HG02623 (cell line): Measurements from ENCODE around the gene ATP2B2.
A peak's percentile ranks its signal among the peaks of the same experiment; 100 is the strongest.
"Not testable (repeated sequence)": the region's sequence is repeated elsewhere in the genome, so short reads cannot be mapped to it uniquely, and the experiment has no call there.

Experiments used
- ATAC-seq: cut with Tn5 transposase; IDR thresholded peaks from one replicate; pipeline ENCODE4 v1.9.1; 2021; ENCODE audit warnings: moderate library complexity; ENCODE audit not compliant: unreplicated experiment

Gene ATP2B2

GRCh38 chr3:10310578-10310977 lies 194.8 kb downstream of the ATP2B2 start:
- ATAC-seq: no peak

GRCh38 chr3:10309736-10310135 lies 195.7 kb downstream of the ATP2B2 start:
- ATAC-seq: no peak

GRCh38 chr3:10308678-10309077 lies 196.7 kb downstream of the ATP2B2 start:
- ATAC-seq: no peak

GRCh38 chr3:10306156-10306555 lies 199.2 kb downstream of the ATP2B2 start:
- ATAC-seq: no peak

- ATAC-seq: no peak
These were observed 200.0 kb downstream of the ATP2B2 start for GRCh38 chr3:10305331-10305902.

GRCh38 chr3:10304905-10305304 lies 200.5 kb downstream of the ATP2B2 start:
- no peak for ATAC-seq

GRCh38 chr3:10303785-10304184 lies 201.6 kb downstream of the ATP2B2 start:
- no peak for ATAC-seq

- no peak for ATAC-seq
These were observed 202.3 kb downstream of the ATP2B2 start for GRCh38 chr3:10303105-10303504.

GRCh38 chr3:10300087-10300486 lies 205.3 kb downstream of the ATP2B2 start:
- peak; percentile 13 for ATAC-seq

- peak; percentile 46 for ATAC-seq
These were observed 205.7 kb downstream of the ATP2B2 start for GRCh38 chr3:10299679-10300078.

GRCh38 chr3:10299175-10299574 lies 206.2 kb downstream of the ATP2B2 start:
- no peak for ATAC-seq

- ATAC-seq: not testable (repeated sequence)
These were observed 207.3 kb downstream of the ATP2B2 start for GRCh38 chr3:10298064-10298463.

- no peak for ATAC-seq
These were observed 211.3 kb downstream of the ATP2B2 start for GRCh38 chr3:10294030-10294586.

- no peak for ATAC-seq
These were observed 212.6 kb downstream of the ATP2B2 start, which contains the start of gene GHRL for GRCh38 chr3:10292505-10293419. TSS of gene GHRL (minus strand) at chr3:10292947. CDS start at chr3:10290180, 2,767 bp downstream.

- ATAC-seq: no peak
These were observed 213.7 kb downstream of the ATP2B2 start for GRCh38 chr3:10291641-10292040.

- no peak for ATAC-seq
These were observed 214.8 kb downstream of the ATP2B2 start for GRCh38 chr3:10290481-10291176.

- no peak for ATAC-seq
These were observed 215.5 kb downstream of the ATP2B2 start for GRCh38 chr3:10289787-10290355.

GRCh38 chr3:10289077-10289476 lies 216.3 kb downstream of the ATP2B2 start:
- ATAC-seq: no peak

- ATAC-seq: no peak
These were observed 216.8 kb downstream of the ATP2B2 start for GRCh38 chr3:10288575-10288960.

GRCh38 chr3:10287936-10288574 lies 217.3 kb downstream of the ATP2B2 start:
- ATAC-seq: no peak
